Smooth muscle cell of bladder (primary cell): Measurements from ENCODE around the gene TOB1. TPM values are rescaled to one million over a fixed set of nuclear protein-coding genes. Genes with fewer than 3 reads are reported as not detected.

Experiments used
- total RNA-seq: library from RNA; depleted of rRNA; stranded (reverse); fragments of >200 nt; gene quantifications from 2 replicates; pipeline ENCODE4 v1.2.3, GENCODE V29; 2014

The TOB1 gene
- total RNA-seq, result 7.8 and 11.7 TPM in 2 replicates

GRCh38 chr17:50866261-50866949 lies at the start of gene TOB1:
TOB1 (minus strand) TSS chr17:50866354; CDS start chr17:50864017, 2,337 bp downstream.

GRCh38 chr17:50835301-50836234 lies 30.6 kb downstream of the TOB1 start, which contains the start of gene WFIKKN2:
WFIKKN2 (plus strand) TSS chr17:50835586; CDS start chr17:50835938, 352 bp downstream.

Other genes with a start within 250 kb of the TOB1 start
- 17.1 and 23.8 TPM in 2 replicates for gene ABCC3, start 231.5 kb downstream of the TOB1 start, total RNA-seq
- gene ANKRD40, start 158.4 kb downstream of the TOB1 start, total RNA-seq, result 18.9 and 25.5 TPM in 2 replicates
- 17.4 and 23.1 TPM in 2 replicates for gene LUC7L3, start 146.8 kb downstream of the TOB1 start, total RNA-seq
- gene ANKRD40CL, start 98.8 kb downstream of the TOB1 start, total RNA-seq, result not detected in 2 replicates
- under 0.01 and 0.09 TPM in 2 replicates for gene WFIKKN2, start 30.8 kb downstream of the TOB1 start, total RNA-seq